Jurkat, Clone E6-1 (cell line): ENCODE data around the gene TADA2B.

Experiments used
- DNase-seq: peaks from one replicate; pipeline ENCODE4 v3.0.0-alpha.2; 2011; ENCODE audit warnings: low read depth, low spot score
- H3K4me3 ChIP-seq: 2 replicates; pipeline ENCODE4 v1.5.1; 2011; ENCODE audit warnings: mild to moderate bottlenecking, low read length, control low read depth, moderate library complexity

Gene TADA2B

GRCh38 chr4:7034262-7035081 lies 8.7 kb upstream of the TADA2B start:
- H3K4me3 ChIP-seq, result no peak overlapping the region
- DNase-seq, result no peak

DNA sequence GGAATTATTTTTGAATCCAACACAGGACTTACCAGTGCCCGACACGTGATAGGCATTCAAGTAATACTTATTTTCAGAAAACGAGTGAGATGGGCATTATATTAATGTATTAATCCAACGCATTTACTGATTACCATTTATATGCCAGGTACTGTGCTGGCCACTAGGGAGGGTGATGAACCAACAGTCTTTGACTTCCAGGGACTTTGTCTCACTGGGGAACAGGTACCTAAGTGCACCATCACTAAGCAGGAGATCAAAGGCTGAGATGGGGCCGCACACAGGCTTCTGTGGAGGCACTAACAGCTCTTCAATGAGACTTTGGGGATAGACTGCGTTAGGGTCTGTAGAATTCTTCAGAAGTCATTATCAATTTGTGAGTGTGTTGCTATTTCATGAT lies 5.7 kb upstream of the TADA2B start:
- DNase-seq, result no peak
- H3K4me3 ChIP-seq, result no peak overlapping the region

DNA sequence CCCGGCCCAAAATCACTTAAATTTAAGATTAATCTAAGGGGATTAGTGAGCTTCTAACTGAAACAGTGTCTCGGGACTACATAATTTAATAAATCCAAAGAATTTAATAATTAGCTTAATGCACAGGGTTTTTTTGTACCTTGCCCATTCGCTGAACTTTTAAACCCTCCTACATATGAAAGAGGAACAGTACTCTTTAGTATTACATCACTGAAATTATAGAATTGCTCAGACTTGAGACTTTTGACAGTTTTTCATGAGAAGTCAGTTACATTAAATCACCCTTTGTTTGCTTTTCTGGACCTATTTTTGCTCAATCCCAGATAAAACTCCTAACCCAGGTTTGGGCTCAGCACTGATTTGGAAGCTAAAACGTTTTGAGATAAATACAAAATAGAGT lies 2.4 kb upstream of the TADA2B start:
- DNase-seq, result no peak
- no peak overlapping the region for H3K4me3 ChIP-seq

GRCh38 chr4:7041246-7041645 lies 1.9 kb upstream of the TADA2B start:
- DNase-seq, result no peak
- H3K4me3 ChIP-seq, result no peak overlapping the region

DNA sequence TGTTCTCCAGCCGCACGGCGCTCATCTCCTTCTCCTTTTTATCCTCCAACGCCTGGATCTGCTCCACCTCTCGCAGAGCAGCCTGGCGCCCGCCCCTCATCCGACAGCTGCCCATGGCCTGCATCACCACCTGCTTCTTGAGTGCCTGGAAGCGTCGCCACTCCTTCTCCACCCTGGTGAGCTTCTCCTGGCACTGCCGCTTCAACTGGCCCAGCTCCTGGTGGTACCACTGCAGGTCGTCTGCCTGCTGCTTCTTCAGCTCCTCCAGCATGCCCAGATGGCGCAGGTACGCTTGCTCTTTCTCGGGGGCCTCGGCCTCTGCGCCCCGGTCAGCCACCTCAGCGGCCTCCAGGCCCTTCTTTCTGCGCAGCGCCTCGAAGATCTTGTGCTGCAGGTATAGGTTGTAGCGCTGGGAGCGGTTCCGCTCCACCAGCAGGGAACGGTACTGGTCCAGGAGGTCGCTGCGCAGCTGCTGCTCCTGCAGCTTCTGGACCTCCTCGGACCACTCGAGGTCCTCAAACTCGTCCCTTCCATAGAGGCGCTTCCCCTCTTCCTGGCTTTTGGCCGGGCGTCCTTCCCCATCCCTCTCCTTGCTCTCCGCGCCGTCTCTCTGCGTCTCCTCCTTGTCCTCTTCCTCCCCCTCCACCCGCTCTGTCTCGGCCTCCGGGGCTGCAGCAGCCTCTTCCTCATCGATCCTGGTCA lies 1.2 kb upstream of the TADA2B start:
- peak overlapping the region; percentile 63 for H3K4me3 ChIP-seq
- DNase-seq, result no peak

- H3K4me3 ChIP-seq, result peak overlapping the region; percentile 63
- peak; percentile 81 for DNase-seq
Observed at GRCh38 chr4:7042503-7043283, 479 bp upstream of the TADA2B start.

DNA sequence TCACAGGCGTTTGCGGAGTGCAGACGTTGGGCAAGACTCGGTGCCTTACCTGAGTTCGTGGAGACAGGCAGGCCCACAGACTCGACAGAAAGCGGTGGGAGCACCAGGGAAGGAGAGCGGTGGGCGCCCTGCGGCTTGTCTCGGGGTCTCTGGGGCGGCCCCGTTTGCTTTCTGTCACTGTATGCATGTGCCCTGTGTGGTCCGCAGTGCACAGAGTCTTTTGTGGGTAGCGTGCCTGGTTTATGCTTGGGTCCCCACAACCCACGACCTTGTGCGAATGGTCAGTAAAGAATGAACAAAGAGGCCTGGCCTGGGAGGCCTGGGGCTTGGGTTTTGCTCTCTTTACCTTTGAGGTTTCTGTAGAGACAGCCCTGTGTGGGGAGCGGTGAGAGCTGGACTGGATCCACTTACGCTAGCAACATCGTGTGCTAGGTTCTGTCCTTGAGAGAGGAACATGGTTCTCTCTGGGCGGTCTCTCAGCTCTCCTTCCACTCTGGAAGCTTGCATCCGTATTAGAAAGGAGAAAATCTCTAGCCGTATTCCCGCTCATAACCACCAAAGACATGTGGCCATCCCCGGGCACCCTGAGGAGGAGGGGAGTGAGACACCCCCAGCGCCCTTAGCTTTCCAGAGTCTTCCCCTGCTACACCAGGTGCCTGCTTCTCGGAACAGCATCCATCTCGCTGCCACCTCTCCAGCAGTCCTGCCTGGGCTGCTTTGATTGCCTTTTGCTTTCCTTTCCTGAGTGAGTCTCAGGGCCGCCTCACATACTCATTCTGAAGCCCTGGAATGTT lies 1.2 kb downstream of the TADA2B start:
- peak overlapping the region; percentile 76 for H3K4me3 ChIP-seq
- no peak for DNase-seq

GRCh38 chr4:7045553-7045952 lies 2.4 kb downstream of the TADA2B start:
- DNase-seq, result no peak
- no peak overlapping the region for H3K4me3 ChIP-seq

DNA sequence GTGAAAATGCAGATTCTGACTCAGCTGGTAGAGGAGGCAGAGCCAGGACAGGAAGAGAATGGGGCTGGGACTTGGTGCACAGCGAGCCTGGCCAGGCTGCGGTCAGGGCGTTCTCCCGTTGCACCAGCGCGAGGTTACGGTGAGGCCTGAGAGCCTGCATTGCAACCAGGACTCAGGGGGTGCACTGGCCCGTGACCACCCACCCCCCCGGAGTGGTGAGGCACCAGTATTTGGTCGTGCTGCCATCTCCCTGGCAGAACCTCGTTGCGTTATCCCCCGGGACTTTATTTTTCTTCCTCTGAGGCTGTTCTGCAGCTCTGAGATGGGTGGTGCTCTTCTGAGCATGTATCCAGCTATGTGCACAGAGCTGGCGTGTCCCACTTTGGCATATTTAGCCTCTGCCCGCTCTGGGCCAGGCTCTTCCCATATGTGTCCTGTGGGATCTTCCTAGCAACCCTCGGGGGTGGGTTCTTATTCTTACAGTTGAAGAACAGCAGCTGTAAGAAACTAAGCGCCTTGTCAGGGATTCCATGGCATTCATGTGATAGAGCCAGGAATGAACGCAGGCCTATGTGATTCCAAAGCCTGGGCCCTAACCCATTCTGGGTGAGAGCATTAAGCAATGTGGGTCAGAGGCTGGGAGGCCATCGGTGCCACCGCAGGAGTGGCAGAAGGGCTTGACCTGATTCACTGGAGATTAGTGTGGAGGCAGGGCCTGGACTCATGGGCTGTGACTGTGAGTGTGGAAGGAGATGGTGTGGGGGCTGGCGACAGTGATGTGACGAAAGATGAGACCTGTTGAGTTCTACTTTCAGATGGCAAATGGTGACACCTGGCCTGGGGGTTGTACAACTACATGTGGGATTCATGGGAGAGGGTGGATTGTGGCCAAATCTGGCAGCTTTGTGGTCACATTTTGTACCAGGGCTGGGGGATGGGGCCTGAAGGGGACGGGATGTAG lies 3.1 kb downstream of the TADA2B start:
- no peak overlapping the region for H3K4me3 ChIP-seq
- peak; percentile 59 for DNase-seq

DNA sequence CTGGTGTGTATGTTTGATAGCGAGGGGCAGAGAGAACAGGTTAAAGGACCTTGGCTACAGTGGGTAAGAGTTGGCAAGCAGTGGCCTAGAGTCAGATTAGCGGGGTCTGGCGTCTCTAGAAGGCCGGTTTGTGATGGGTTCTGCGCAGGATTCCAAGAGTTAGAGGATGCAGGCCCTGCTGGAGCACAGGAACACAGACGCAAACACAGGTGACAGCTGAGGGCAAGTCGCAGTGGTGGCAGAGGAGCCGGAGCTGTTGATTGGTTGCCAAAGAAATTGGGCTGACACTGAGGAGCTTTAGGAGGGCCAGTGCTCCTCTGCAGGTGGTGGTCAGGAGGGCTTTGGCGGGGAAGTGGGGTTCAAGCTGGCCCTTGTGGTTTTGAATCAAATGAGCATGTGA lies 3.8 kb downstream of the TADA2B start:
- H3K4me3 ChIP-seq, result no peak overlapping the region

GRCh38 chr4:7048642-7049041 lies 5.5 kb downstream of the TADA2B start:
- DNase-seq, result no peak
- no peak overlapping the region for H3K4me3 ChIP-seq

More for the DNA sequence above, 3.8 kb downstream of the TADA2B start:
- no peak for DNase-seq

DNA sequence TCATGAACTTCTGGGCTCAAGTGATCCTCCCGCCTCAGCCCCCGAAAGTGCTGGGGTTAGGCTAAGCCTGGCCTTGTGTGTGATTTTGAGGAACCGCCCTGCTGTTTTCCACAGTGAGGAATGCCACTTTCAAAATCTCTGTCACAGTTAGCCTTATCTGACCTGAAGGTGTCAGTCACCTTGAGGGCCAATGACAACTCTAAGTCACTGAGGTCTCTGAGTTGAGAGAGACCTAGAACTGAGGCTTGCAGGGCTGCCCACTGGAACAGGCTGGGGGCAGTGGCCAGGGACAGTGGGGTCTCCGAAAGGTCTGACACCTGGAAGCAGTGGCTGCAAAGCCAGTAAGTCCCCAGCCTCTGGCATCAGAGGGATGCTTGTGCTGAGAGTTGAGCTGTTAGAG lies 6.1 kb downstream of the TADA2B start:
- DNase-seq, result no peak
- H3K4me3 ChIP-seq, result no peak overlapping the region

DNA sequence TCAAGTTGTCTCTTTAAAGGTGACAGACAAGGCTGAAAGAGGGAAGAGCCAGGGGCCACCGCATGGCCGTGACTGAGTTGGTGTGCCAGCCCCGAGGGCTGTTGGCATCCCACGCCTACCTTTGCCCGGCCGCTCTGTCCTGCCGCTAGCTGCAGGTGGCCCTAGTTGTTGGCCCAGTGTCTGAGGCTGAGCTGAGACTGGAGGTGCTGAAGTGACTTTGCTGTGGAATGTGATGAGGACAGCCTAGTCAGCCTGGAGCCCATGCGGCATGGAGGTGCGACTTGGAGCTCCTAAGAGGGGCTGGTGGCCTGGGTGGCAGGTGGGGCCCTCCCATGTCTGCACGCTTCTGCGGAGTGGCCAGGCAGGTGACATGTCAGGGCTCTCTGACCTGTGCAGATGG lies 6.6 kb downstream of the TADA2B start:
- no peak overlapping the region for H3K4me3 ChIP-seq
- DNase-seq, result no peak

- no peak for DNase-seq
- H3K4me3 ChIP-seq, result no peak overlapping the region
Observed at GRCh38 chr4:7050481-7051143, 7.4 kb downstream of the TADA2B start.

- H3K4me3 ChIP-seq, result no peak overlapping the region
- no peak for DNase-seq
Observed at GRCh38 chr4:7051144-7051495, 7.9 kb downstream of the TADA2B start.

- no peak for DNase-seq
- H3K4me3 ChIP-seq, result no peak overlapping the region
Observed at GRCh38 chr4:7051905-7052304, 8.7 kb downstream of the TADA2B start.

DNA sequence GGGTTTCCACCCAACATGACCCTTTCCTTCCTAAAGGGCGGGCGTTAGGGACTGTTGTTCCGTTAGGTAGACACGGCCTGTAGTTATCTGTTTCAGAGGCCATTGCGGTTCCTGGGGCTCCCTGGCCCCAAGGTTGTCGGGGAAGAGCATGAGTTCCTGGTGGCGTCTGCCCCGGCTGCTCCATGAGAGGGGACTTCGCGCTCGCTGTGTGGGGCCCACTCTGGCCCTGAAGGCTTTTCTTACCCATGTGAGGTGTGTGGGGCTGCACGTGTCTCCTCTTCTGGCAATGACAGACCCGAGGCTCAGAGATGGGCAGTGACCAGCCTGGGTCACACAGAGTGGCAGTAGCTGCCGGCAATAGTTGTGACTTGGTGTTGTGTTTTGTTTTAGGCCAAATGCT lies 9.1 kb downstream of the TADA2B start:
- DNase-seq, result no peak
- H3K4me3 ChIP-seq, result no peak overlapping the region
